Activated naive CD4-positive, alpha-beta T cell treated with anti-CD3 and anti-CD28 coated beads, Interleukin-2, amount 50 U/mL, for 72 hours (primary cell): ENCODE results near the gene CCDC88A. TPM values are rescaled to one million over a fixed set of nuclear protein-coding genes. Genes with fewer than 3 reads are reported as not detected.

Experiments used
- ATAC-seq, 2 donors: fragments of 150-1000 bp; cut with Tn5 transposase; 2 replicates each; pipeline ENCODE4 v1.10.0; 2021; ENCODE audit warnings: mild to moderate bottlenecking in 2 of 2, moderate library complexity in 2 of 2
- DNase-seq, 2 donors: peaks; one replicate each; pipeline ENCODE4 v3.0.0; 2021 to 2022; ENCODE audit warnings: low spot score in 2 of 2
- H3K27ac Mint-ChIP-seq, 2 donors: one replicate each; pipeline ENCODE4 v1.8.0; 2022; ENCODE audit warnings: mild to moderate bottlenecking in 2 of 2, mixed read lengths in 2 of 2
- H3K36me3 Mint-ChIP-seq, 2 donors: one replicate each; pipeline ENCODE4 v1.8.0; 2022; ENCODE audit warnings: mixed read lengths in 2 of 2
- H3K9me3 Mint-ChIP-seq, 2 donors: one replicate each; pipeline ENCODE4 v1.8.0; 2022; ENCODE audit warnings: mixed read lengths in 2 of 2
- total RNA-seq, 2 donors: library from RNA; stranded (reverse); gene quantifications; one replicate each; pipeline ENCODE4 v1.2.3, GENCODE V29; 2022

Gene CCDC88A
- total RNA-seq, 2 donors from 2014 or later: 13.6 to 18.9 TPM

DNA sequence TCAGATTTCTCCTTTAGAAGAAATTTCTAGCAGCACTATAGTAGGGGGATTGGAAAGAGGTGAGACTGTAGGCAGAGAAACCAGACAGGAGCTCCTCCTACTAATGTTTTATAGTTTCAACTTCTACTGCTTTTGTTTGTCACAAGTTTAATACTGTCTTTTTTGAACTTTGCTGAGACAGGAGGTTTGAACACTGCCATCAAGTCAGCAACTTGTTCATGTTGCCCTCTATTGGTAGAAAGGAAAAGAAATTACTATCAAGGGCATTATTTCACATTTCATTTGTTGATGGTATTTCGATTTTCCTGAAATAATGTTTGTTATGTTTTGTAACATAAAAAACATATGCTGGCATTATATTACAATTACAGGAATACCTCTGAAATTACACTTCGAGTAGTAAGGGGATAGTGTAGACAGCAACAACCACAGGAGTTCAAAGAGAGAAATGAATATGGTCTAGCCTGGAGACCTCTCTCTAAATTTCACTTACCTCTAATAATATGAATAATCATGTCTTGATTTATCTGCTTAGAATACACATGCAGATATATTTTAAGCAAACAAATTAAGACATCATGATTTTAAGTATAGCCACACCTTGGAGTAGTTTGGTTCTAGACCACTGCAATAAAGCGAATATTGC, 12.4 kb upstream of the CCDC88A start:
- DNase-seq: no peak
- H3K27ac Mint-ChIP-seq: no peak overlapping the region
- no peaks in the 10 kb centered on the region for H3K36me3 Mint-ChIP-seq
- ATAC-seq: peak; percentile 46 to 62
- no peaks in the 10 kb centered on the region for H3K9me3 Mint-ChIP-seq

DNA sequence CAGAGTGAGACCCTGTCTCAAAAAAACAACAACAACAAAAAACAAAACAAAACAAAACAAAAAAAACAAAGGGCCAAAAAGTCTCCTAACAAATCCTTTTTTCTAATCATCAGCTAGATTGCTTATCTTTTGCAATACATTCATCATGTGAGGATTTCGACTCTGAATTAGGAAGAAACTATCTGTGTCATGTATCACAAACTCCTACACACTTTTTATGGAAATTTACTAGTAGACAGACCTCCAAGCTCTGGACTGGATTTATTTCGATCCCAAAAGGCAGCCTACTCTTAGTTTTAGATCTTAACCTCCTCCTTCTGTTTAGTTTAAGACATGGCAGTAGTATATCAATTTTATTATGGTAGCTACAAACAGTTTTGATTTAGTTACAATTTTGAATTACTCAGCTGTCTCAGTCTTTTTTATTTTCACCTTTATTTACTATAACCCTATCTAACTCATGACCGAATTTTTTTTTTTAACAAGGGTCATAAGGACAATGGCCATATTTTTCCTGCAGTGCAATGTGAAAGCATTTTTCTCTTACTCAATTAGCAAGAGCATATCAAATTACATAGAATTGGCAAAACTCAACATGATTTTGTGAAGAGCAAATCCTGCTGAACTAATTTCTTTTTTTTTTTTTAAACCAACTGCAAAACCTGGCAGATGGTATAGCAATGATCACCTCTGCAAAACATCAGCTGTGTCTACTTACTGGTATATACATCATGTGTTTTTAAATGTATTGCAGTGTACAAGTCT, 10.7 kb upstream of the CCDC88A start:
- DNase-seq (no peak), ATAC-seq (no peak)
- Mint-ChIP-seq H3K27ac (no peak overlapping the region), H3K36me3 (no peaks in the 10 kb centered on the region), H3K9me3 (no peaks in the 10 kb centered on the region)

DNA sequence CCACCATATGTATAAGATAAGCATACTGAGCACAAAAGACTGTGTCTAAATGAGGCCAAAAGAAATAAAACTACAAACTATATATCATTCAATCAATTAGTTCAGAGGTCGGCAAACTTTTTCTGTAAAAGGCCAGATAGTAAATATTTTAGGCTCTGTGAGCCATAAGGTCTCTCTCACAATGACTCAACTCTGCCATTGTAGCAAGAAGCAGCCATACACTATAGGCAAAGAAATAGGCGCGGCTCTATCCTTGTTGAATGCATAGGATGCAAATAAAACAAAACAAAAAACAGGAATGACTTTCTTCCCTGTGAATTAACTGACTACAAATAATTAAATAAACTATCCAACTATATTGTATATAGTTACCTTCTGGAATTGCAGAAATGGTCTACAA, 8.6 kb upstream of the CCDC88A start:
- ATAC-seq: no peak
- Mint-ChIP-seq H3K27ac (no peak overlapping the region), H3K9me3 (no peaks in the 10 kb centered on the region), H3K36me3 (no peaks in the 10 kb centered on the region)
- DNase-seq: no peak

DNA sequence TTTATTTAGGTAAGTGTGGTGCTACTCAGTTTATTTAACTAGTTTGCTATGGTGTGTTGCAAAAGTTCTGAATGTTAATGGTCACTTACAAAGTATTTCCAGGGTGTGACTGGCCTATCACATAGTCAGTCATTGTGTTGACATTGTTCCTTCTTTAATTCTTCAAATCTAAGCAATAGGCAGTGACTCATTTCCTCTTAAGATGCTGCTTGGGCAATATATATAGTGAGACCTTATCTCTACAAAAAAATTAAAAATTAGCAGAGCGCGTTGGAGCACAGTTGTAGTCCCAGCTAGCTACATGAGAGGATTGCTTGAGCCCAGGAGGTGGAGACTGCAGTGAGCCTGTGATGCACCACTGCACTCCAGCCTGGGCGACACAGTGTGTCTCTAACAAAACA, 5.8 kb upstream of the CCDC88A start:
- DNase-seq (no peak), ATAC-seq (no peak)
- H3K36me3 Mint-ChIP-seq: peaks cover 0 to 2% of the 10 kb centered on the region in 2 donors
- no peak overlapping the region for H3K27ac Mint-ChIP-seq
- no peaks in the 10 kb centered on the region for H3K9me3 Mint-ChIP-seq

DNA sequence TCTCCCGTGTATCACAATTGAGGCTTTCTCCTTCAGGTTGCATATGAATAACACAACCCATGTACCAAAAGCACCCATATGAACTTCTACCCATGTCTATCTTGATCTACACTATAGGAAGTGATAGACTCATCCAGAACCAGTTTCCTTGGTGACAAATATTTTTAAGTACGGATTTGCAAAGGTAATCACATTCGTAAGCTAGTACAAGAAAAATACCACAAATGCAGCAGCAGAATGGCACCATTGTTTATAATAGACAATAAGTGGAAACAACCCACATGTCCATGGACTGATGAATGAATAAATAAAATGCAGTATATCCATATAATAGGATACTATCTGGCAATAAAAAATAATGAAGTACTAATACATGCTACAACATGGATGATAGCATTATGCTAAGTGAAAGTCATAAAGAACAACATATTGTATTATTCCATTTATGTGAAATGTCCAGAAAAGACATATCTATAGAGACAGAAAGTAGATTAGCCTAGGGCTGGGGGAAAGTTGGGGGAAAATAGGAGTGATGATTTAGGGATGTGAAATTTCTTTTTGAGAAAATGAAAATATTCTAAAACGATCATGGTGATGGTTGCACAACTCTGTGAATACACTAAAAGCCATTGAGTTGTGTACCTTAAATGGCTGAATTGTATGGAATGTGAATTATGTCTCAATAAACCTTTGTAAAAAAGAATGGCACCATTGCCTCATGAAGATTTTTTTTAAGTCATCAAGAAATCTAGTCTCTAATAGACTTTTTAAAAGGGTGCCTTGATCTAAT, 3.4 kb upstream of the CCDC88A start:
- Mint-ChIP-seq H3K36me3 (peaks cover 0 to 5% of the 10 kb centered on the region in 2 donors), H3K27ac (no peak overlapping the region), H3K9me3 (no peaks in the 10 kb centered on the region)
- ATAC-seq (no peak), DNase-seq (no peak)

DNA sequence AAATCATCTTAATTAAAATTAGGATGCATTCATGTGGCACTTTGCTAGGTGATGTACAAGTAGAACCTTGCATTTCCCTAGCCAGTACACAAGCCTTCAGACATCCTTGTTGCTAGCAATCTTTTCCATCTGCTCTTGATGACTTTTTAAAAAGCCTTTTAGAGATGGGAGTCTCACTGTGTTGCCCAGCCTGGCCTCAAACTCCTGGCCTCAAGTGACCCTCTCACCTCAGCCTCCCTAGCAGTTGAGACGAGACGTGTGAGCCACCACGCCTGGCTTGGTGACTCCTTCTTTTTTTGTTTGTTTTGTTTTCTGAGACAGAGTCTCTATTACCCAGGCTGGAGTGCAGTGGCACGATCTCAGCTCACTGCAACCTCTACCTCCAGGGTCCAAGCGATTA, 1.7 kb upstream of the CCDC88A start:
- DNase-seq (no peak), ATAC-seq (no peak)
- Mint-ChIP-seq H3K9me3 (no peaks in the 10 kb centered on the region), H3K27ac (peak overlapping the region in 1 of 2 donors; percentile 40), H3K36me3 (peaks cover 0 to 5% of the 10 kb centered on the region in 2 donors)

DNA sequence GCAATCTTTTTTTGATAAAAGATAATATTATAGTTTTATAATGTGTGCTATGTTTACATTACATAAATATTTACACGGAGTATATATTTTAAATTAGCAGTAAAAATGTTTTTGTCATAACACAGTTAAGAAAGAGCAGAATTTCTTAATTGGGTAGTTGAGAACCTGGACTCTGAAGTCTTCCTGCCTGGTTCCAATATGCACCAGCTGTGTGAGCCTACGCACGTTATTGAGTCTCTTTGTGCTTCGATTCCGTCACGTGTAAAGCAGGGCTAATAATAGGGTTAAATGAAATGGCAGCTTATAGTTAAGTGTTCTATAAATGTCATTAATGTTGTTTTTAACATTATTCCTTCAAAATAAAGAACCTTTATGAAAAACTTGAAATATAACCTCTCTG, 1.2 kb upstream of the CCDC88A start:
- peak overlapping the region in 1 of 2 donors; percentile 40 for H3K27ac Mint-ChIP-seq
- no peak for ATAC-seq
- H3K9me3 Mint-ChIP-seq: no peaks in the 10 kb centered on the region
- no peak for DNase-seq
- H3K36me3 Mint-ChIP-seq: peaks cover 0 to 5% of the 10 kb centered on the region in 2 donors

DNA sequence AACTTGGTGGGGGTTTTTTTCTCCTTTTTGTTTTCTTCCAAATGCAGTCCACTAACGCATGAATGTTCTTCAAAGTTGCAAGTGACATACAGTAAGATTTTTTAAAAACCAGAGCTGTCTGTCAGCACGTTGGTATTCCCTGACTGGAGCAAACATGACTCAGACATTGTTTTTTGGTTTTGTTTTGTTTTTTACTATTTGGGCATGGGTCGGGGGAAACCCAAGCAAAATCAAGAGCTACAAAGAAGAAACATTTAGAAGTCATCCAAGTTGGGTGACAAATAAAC, 726 bp upstream of the CCDC88A start:
- H3K27ac Mint-ChIP-seq: peak overlapping the region in 1 of 2 donors; percentile 80
- DNase-seq (no peak), ATAC-seq (no peak)
- H3K9me3 Mint-ChIP-seq: no peaks in the 10 kb centered on the region
- H3K36me3 Mint-ChIP-seq: peaks cover 0 to 5% of the 10 kb centered on the region in 2 donors

DNA sequence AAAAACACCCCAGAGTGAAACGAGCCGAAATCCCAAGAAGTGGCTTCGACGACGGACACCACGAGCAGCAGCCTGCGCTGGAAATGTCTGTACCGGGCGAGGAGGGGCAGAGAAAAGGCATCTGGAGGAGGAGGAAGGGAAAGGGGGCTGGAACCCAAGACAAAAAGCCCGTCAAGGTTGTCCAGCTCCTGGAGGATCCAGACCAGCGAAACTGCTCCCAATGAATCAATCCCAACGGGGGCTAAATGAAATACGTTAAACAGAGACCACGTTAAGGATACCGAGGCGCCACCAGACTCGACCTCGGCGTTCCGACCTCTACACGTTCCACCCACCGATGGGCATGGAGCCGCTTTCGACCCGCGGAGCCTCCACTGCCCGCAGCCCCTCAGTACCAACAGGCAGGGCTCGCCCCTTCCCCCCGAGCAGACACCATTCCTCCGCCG, 400 bp downstream of the CCDC88A start:
- Mint-ChIP-seq H3K27ac (peak overlapping the region; percentile 53 to 80), H3K9me3 (no peaks in the 10 kb centered on the region), H3K36me3 (peaks cover 0 to 5% of the 10 kb centered on the region in 2 donors)
- peak in 1 of 2 donors; percentile 21 for DNase-seq
- peak; percentile 23 to 40 for ATAC-seq

DNA sequence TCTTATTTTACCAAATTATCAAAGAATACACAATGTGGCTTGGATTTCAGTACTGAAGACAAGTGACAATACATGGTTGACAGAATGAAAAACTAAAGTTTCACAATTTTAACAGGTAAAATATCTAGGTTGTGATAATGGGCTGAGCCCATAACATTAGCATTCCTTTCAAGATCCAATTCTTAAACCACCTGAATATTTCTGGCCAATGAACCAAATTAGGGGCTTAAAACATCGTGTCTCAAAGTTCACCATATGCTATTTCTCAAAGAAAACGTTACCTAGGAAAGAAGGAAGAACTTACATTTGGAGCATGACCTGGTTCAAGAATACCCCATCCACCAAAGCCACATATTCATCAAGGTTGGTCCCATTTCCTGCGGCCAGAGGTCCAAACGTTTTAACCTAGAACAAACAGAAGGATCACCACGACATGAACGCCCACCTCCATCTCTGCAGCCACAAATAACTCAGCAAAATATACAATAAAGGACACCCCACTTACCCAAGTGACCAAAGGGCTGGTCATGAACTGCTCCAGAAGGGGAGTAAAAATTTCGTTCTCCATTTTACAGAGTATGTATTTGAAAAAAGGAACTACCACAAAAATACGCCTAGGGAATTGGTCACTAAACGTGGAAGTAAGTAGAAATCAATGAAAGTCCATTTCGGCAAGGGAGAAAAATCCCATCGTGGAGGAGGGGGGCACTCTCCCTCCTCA, 984 bp downstream of the CCDC88A start:
- H3K36me3 Mint-ChIP-seq: peaks cover 0 to 5% of the 10 kb centered on the region in 2 donors
- no peak for ATAC-seq
- H3K9me3 Mint-ChIP-seq: no peaks in the 10 kb centered on the region
- no peak for DNase-seq
- H3K27ac Mint-ChIP-seq: peak overlapping the region; percentile 53 to 80

DNA sequence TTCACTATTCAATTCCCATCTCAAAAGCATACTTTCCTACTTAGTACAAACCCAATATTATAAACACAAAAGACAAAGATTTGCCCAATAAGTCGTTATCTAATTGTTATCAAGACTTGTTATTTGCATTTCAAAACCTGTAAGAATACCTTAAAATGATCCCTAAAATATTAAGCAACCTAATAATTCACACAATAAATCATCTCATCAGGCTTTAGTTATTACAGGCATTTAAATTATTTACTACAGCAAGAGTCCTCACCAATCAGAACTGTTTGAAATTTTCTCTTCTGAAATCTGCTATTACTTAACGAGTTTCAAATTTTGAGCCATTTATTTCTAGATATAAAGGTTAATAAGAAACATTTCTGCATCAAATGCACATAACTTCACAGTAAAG, 1.6 kb downstream of the CCDC88A start:
- no peak for ATAC-seq
- Mint-ChIP-seq H3K36me3 (peaks cover 0 to 5% of the 10 kb centered on the region in 2 donors), H3K27ac (no peak overlapping the region), H3K9me3 (no peaks in the 10 kb centered on the region)
- no peak for DNase-seq

DNA sequence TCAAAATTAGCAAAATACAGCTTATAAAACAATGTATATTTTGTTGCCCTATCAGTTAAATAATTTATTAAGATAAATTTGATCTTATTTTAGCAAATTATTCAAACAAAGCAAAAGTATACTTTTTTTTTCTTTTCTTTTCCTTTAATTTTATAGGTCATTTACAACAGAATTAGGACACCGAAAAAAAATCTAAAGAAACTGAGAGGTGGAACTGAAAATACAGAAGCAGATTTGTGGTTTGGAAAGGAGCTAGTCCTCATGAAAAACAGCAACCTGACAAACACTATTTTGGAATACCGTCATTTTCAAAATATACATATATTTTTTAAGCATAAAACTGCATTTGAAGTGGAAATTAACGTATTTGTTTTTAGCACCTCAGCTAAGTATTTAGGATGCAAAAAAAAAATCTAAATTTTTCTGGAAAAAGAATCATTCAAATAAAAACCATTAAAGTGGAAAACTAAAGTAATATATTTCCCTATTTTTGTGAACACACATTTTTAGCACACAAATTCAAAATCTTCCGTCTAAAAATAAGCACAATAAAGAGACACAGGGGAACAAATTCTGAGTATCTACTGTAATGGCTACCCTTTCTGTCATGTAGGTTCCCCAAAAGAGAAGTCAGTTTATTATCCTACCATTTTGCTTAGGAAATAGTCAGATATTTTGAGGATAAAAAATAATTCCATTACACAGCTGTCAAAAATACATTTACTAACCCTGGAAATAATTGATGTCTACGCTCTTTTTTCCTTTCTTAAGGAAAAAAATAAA, 2.7 kb downstream of the CCDC88A start:
- no peak overlapping the region for H3K27ac Mint-ChIP-seq
- no peaks in the 10 kb centered on the region for H3K9me3 Mint-ChIP-seq

DNA sequence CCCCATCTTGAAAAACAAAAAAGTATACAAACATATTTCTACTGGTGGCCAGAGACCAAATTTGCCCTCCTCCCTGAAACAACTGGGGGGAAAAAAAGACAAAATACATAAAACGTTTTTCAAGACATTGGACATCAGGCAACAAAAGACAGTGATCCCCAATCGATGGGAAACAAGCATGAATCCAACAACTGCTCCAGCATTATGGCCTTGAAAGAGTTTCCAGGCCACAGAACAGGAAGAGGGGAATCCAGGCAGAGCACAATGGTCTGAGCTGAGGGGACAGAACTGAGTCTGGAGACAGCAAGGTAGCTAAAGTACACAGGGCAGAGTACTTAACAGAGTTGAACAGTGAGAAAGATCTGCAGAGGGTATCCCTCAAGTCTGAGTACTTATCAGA, 4.4 kb downstream of the CCDC88A start:
- Mint-ChIP-seq H3K9me3 (no peaks in the 10 kb centered on the region), H3K27ac (no peak overlapping the region), H3K36me3 (peaks cover 0 to 2% of the 10 kb centered on the region in 2 donors)
- ATAC-seq: no peak
- no peak for DNase-seq

More for the DNA sequence above, 2.7 kb downstream of the CCDC88A start:
- DNase-seq: no peak
- H3K36me3 Mint-ChIP-seq: peaks cover 0 to 5% of the 10 kb centered on the region in 2 donors
- ATAC-seq: no peak

DNA sequence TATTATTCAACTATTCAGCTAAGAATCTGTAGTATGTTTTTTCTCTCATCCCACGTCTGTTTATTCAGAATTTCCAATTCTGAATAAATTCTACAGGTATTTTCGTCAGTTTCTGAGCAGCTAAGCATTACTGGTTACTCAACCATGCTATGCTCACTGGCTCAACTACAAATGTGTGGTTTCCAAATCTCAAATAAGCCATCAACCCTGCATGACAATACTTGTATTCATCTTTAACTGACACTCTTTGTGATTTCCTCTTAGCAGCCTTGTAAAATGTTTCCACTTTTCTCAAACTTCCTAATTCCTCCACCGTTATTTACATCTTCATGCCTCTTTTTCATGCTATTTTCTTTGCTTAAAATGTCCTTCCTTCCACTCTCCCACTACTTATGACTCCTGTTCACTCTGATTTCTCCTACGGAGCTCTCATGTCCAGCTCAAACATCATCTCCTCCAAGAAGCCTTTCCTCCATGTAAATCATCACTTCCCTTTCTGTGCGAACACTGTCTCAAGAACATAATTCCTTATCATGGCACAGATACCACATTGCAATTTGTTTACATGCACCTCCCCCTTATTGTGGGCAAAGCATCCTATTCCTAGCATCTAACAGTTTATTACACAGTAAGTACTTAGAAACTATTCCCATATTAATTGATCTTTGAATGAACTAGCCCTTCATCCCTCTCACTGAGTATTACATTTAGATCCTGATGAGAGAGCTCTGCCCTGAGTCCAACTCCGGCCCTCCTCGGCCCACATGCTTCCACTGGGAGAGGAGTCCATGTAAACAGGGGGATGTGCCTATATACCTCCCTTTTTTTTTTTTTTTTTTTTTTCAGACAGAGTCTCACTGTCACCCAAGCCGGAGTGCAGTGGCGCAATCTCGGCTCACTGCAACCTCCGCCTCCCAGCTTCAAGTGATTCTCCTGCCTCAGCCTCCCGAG, 10.5 kb downstream of the CCDC88A start:
- no peak for DNase-seq
- Mint-ChIP-seq H3K9me3 (no peaks in the 10 kb centered on the region), H3K36me3 (no peaks in the 10 kb centered on the region), H3K27ac (no peak overlapping the region)
- no peak for ATAC-seq
